DOHH2 (cell line): ENCODE results near the gene FAM117B.

Source experiments
- EZH2phosphoT487 ChIP-seq: fragments of 200-600 bp; sonication (generic); IDR thresholded peaks from 2 replicates; pipeline ENCODE4 v1.6.1; 2017; ENCODE audit warnings: borderline replicate concordance, mild to moderate bottlenecking, antibody characterized with exemption, low read length, moderate library complexity, mixed read lengths
- TF ChIP-seq, protein P1 (sequence below): fragments of 200-600 bp; sonication (generic); IDR thresholded peaks from one replicate; pipeline ENCODE4 v1.5.1; 2014; ENCODE audit warnings: antibody characterized with exemption, mild to moderate bottlenecking, low read depth, low read length; ENCODE audit not compliant: poor library complexity, severe bottlenecking

- TF ChIP-seq, protein P1, sequence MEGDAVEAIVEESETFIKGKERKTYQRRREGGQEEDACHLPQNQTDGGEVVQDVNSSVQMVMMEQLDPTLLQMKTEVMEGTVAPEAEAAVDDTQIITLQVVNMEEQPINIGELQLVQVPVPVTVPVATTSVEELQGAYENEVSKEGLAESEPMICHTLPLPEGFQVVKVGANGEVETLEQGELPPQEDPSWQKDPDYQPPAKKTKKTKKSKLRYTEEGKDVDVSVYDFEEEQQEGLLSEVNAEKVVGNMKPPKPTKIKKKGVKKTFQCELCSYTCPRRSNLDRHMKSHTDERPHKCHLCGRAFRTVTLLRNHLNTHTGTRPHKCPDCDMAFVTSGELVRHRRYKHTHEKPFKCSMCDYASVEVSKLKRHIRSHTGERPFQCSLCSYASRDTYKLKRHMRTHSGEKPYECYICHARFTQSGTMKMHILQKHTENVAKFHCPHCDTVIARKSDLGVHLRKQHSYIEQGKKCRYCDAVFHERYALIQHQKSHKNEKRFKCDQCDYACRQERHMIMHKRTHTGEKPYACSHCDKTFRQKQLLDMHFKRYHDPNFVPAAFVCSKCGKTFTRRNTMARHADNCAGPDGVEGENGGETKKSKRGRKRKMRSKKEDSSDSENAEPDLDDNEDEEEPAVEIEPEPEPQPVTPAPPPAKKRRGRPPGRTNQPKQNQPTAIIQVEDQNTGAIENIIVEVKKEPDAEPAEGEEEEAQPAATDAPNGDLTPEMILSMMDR: no peak
- TF ChIP-seq EZH2phosphoT487: no peak
Measured at GRCh38 chr2:202718614-202719013, 83.8 kb downstream of the FAM117B start.
